TTC549 (cell line): Measurements from ENCODE around the gene ACY1.

ENCODE experiments used
- FAIRE-seq: peaks from 2 replicates; lab custom pipeline; 2012; peaks lifted over from hg19 to GRCh38; lab: Jason Lieb, UNC

Gene ACY1

GRCh38 chr3:52006017-52006819 is 22.9 kb downstream of the ACY1 start:
- no peak for FAIRE-seq

- FAIRE-seq = no peak
Measured at GRCh38 chr3:52006820-52007133, 23.4 kb downstream of the ACY1 start.

- no peak for FAIRE-seq
Measured at GRCh38 chr3:52007291-52007690, 24.0 kb downstream of the ACY1 start.

- FAIRE-seq = no peak
Measured at GRCh38 chr3:52010431-52010830, 27.1 kb downstream of the ACY1 start.

GRCh38 chr3:52012699-52013098 is 29.4 kb downstream of the ACY1 start:
- no peak for FAIRE-seq

GRCh38 chr3:52013802-52014598 is 30.7 kb downstream of the ACY1 start:
- no peak for FAIRE-seq

- no peak for FAIRE-seq
Measured at GRCh38 chr3:52014613-52015012, 31.3 kb downstream of the ACY1 start.

- no peak for FAIRE-seq
Measured at GRCh38 chr3:52015438-52016228, 32.3 kb downstream of the ACY1 start.

GRCh38 chr3:52017586-52017985 is 34.3 kb downstream of the ACY1 start:
- FAIRE-seq = no peak

GRCh38 chr3:52018319-52019000 is 35.1 kb downstream of the ACY1 start:
- no peak for FAIRE-seq

- no peak for FAIRE-seq
Measured at GRCh38 chr3:52019352-52020080, 36.2 kb downstream of the ACY1 start.

GRCh38 chr3:52020796-52021195 is 37.5 kb downstream of the ACY1 start:
- no peak for FAIRE-seq

GRCh38 chr3:52021489-52022268 is 38.3 kb downstream of the ACY1 start:
- no peak for FAIRE-seq

GRCh38 chr3:52022323-52023100 is 39.2 kb downstream of the ACY1 start:
- FAIRE-seq = no peak

GRCh38 chr3:52023101-52023770 is 39.9 kb downstream of the ACY1 start:
- no peak for FAIRE-seq

- FAIRE-seq = no peak
Measured at GRCh38 chr3:52023860-52024764, 40.8 kb downstream of the ACY1 start.

GRCh38 chr3:52024765-52025452 is 41.6 kb downstream of the ACY1 start:
- no peak for FAIRE-seq

GRCh38 chr3:52025453-52025852 is 42.1 kb downstream of the ACY1 start:
- no peak for FAIRE-seq
